ENCODE measurements around the gene HHAT. TPM values are rescaled to one million over a fixed set of nuclear protein-coding genes. Genes with fewer than 3 reads are reported as not detected.

The HHAT gene
- total RNA-seq, 2 donors from 2014 or later: 16.3 to 19.0 TPM

DNA sequence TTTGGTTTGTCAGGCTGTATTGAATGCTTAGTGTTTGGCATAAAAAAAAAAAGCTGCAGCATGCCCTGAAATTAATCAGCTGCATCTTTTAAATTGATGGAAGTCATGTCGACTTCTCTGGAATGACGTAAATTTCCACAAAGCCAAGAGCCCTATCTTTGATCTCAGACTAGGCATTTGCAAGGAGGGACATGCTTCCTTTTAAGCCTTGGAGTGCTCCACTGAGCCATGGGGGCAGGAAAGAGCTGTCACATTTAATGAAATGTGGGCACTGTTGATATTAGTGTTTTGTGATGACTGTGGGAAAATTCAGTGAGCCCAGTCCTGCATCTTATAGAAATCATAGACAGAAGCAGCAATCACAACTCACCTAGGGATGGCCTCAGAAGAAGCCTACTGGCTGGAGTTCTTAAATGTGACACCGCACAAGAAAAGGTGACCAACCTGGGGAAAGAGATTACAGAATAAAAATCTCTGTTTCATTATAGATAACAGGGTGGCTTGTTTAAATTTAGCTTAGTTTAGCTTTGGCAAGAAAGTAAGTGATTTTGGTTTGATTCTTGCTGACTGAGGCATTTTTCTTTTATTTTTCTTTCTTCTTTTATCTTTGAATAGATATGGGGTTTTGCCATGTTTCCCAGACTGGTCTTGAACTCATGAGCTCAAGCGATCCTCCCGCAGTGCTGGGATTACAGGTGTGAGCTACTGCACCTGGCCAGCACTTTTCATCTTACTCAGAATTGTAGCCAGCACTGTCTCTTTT, 188.2 kb downstream of the HHAT start:
- WGBS: 77% methylated on average over 5 of the region's 5 CpGs
- intact Hi-C loops (cut with DNase I): no loop called here
- Histone ChIP-seq H3K27me3 (replicated peaks; ENCODE audit: insufficient read depth) (no peaks in the 10 kb centered on the region), H3K4me3 (no peak overlapping the region), H3K4me1 (replicated peaks) (no peaks in the 10 kb centered on the region), H3K36me3 (no peaks in the 10 kb centered on the region), H3K27ac (no peak overlapping the region), H3K9me3 (no peaks in the 10 kb centered on the region)
- TF ChIP-seq, protein P1, sequence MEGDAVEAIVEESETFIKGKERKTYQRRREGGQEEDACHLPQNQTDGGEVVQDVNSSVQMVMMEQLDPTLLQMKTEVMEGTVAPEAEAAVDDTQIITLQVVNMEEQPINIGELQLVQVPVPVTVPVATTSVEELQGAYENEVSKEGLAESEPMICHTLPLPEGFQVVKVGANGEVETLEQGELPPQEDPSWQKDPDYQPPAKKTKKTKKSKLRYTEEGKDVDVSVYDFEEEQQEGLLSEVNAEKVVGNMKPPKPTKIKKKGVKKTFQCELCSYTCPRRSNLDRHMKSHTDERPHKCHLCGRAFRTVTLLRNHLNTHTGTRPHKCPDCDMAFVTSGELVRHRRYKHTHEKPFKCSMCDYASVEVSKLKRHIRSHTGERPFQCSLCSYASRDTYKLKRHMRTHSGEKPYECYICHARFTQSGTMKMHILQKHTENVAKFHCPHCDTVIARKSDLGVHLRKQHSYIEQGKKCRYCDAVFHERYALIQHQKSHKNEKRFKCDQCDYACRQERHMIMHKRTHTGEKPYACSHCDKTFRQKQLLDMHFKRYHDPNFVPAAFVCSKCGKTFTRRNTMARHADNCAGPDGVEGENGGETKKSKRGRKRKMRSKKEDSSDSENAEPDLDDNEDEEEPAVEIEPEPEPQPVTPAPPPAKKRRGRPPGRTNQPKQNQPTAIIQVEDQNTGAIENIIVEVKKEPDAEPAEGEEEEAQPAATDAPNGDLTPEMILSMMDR (IDR thresholded peaks at IDR 0.05): no peak
- no peak for TF ChIP-seq POLR2A (IDR thresholded peaks at IDR 0.05)
- no peak for DNase-seq (ENCODE audit: low spot score)

DNA sequence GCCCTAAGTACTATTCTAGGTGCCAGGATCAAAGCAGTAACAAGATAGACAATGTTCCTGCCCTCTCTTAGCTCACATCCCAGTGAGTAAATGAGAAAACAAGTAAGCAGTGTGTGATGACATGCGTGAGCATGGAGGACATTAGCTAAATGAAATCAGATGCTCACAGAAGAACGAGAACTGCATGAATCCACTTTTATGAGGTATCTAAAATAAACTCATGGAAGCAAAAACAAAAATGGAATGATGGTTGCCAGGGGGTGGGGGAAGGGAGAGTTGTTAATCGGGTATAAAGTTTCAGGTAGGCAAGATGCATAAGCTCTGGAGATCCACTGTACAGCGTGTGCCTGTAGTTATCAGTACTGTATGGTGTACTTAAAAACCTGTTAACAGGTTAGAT, 195.1 kb downstream of the HHAT start:
- WGBS: 30% methylated on average over 4 of the region's 4 CpGs
- Histone ChIP-seq H3K27ac (no peak overlapping the region), H3K36me3 (no peaks in the 10 kb centered on the region), H3K27me3 (replicated peaks; ENCODE audit: insufficient read depth) (no peaks in the 10 kb centered on the region), H3K4me3 (no peak overlapping the region), H3K9me3 (no peaks in the 10 kb centered on the region), H3K4me1 (replicated peaks) (no peaks in the 10 kb centered on the region)
- no peak for DNase-seq (ENCODE audit: low spot score)
- peak; percentile 20 for TF ChIP-seq POLR2AphosphoS5 (IDR thresholded peaks at IDR 0.05)
- no peak for TF ChIP-seq POLR2A (IDR thresholded peaks at IDR 0.05)
- intact Hi-C loops (cut with DNase I): no loop called here

DNA sequence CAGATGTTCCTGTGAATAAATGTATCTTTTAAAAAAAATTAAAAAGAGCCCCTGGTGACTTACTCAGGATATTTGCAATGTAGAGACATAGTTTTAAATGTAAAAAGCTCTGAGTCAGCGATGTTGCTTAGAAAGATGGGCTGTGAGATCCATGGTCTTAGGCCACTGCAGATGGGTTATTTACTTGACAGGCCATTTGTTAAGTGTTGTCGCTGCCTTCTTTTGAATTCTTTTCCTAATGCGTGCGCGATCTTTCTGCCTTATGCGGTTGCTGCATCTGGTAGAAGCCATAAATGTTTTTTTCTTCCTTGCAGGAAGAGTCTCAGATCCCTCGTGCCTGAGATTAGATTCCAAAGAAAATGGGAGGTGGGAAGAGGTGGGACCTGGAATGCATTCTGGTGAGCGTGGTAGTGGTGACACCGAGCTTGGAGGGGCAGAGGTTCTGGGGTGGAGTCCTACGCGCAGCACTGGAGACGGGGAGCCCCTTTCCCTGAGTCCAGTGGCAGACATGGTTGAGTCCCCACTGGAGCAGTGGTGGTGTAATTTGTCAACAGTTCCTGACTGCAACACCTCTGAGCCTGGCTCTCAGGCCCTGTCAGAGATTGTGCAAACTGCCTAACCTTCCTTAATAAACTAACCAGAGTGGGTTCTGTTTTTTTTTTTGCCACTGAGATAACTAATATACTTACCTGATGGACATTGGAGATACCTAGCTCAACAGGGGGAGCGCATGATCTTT, 197.2 kb downstream of the HHAT start:
- Histone ChIP-seq H3K4me3 (no peak overlapping the region), H3K27ac (no peak overlapping the region), H3K4me1 (replicated peaks) (no peaks in the 10 kb centered on the region), H3K36me3 (no peaks in the 10 kb centered on the region), H3K27me3 (replicated peaks; ENCODE audit: insufficient read depth) (no peaks in the 10 kb centered on the region), H3K9me3 (no peaks in the 10 kb centered on the region)
- 95% methylated on average over 13 of the region's 13 CpGs for WGBS
- intact Hi-C loops (cut with DNase I): no loop called here
- no peak for DNase-seq (ENCODE audit: low spot score)
- TF ChIP-seq POLR2AphosphoS5 (IDR thresholded peaks at IDR 0.05): no peak
- TF ChIP-seq, protein P1 (IDR thresholded peaks at IDR 0.05): no peak
- no peak for TF ChIP-seq POLR2A (IDR thresholded peaks at IDR 0.05)

- intact Hi-C loops (cut with DNase I): no loop called here
- TF ChIP-seq POLR2A (IDR thresholded peaks at IDR 0.05) (no peak), POLR2AphosphoS5 (IDR thresholded peaks at IDR 0.05) (no peak)
- TF ChIP-seq, protein P1 (IDR thresholded peaks at IDR 0.05): no peak
- no peak for DNase-seq (ENCODE audit: low spot score)
- WGBS: 84% methylated on average over 3 of the region's 3 CpGs
- Histone ChIP-seq H3K4me3 (no peak overlapping the region), H3K27me3 (replicated peaks; ENCODE audit: insufficient read depth) (no peaks in the 10 kb centered on the region), H3K4me1 (replicated peaks) (no peaks in the 10 kb centered on the region), H3K9me3 (no peaks in the 10 kb centered on the region), H3K36me3 (no peaks in the 10 kb centered on the region), H3K27ac (no peak overlapping the region)
Observed at GRCh38 chr1:210527091-210527490, 198.4 kb downstream of the HHAT start.

- H3K27ac ChIP-seq: no peak overlapping the region
- DNase-seq (ENCODE audit: low spot score): no peak
- no peaks in the 10 kb centered on the region for H3K36me3 ChIP-seq
- no peaks in the 10 kb centered on the region for H3K27me3 ChIP-seq (replicated peaks; ENCODE audit: insufficient read depth)
- TF ChIP-seq POLR2A (IDR thresholded peaks at IDR 0.05) (no peak), POLR2AphosphoS5 (IDR thresholded peaks at IDR 0.05) (no peak)
- TF ChIP-seq, protein P1 (IDR thresholded peaks at IDR 0.05): no peak
- intact Hi-C loops (cut with DNase I): no loop called here
- no peak overlapping the region for H3K4me3 ChIP-seq
- 71% methylated on average over 3 of the region's 3 CpGs for WGBS
- H3K4me1 ChIP-seq (replicated peaks): no peaks in the 10 kb centered on the region
- no peaks in the 10 kb centered on the region for H3K9me3 ChIP-seq
Observed at GRCh38 chr1:210531475-210532222, 202.9 kb downstream of the HHAT start.
